Myocyte (in vitro differentiated cells): Measurements from ENCODE around the gene ZNF429. TPM values are rescaled to one million over a fixed set of nuclear protein-coding genes. Genes with fewer than 3 reads are reported as not detected.
"Not testable (repeated sequence)": the region's sequence is repeated elsewhere in the genome, so short reads cannot be mapped to it uniquely, and the experiment has no call there.

Experiments
- DNase-seq: peaks from one replicate; pipeline ENCODE4 v3.0.0-alpha.2; 2012; ENCODE audit warnings: low read depth
- total RNA-seq: library from RNA; depleted of rRNA; stranded (reverse); fragments of >200 nt; gene quantifications from 2 replicates; pipeline ENCODE4 v1.2.3, GENCODE V29; 2014

ZNF429 gene
- total RNA-seq, 1 donor from 2014 or later = 12.1 TPM

DNA sequence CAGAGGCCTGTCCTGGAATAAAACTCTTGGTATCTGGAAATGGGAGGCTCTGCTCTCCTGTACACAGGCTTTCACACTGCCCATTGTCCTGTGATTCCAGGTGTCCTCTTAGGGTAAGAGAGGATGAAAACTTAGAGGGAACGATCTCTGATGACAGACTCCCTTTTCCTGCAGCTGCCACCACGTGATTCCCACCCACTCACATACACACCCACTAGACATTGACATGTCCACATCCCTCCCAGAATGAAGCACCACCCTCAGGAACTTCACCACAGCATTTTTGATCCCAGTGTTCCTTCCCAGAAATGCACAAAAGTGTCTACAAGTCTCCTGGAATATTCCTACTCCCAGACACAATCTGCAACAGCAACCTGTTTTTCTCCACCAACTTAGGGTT lies 8.2 kb downstream of the ZNF429 start:
- DNase-seq = no peak

GRCh38 chr19:21519488-21519887 lies 14.1 kb downstream of the ZNF429 start:
- no peak for DNase-seq

- DNase-seq = no peak
These were observed 27.5 kb downstream of the ZNF429 start for GRCh38 chr19:21532904-21533303.

DNA sequence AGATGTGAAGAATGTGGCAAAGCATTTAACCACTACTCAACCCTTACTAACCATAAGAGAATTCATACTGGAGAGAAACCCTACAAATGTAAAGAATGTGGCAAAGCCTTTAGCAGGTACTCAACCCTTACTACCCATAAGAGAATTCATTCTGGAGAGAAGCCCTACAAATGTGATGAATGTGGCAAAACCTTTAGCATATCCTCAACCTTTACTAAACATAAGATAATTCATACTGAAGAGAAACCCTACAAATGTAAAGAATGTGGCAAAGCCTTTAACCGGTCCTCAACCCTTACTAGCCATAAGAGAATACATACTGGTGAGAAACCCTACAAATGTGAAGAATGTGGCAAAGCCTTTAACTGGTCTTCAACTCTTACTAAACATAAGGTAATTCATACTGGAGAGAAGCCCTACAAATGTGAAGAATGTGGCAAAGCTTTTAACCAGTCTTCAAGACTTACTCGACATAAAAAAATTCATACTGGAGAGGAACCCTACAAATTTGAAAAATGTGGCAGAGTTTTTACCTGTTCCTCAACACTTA lies 31.4 kb downstream of the ZNF429 start:
- DNase-seq = not testable (repeated sequence)

GRCh38 chr19:21559444-21559843 lies 54.0 kb downstream of the ZNF429 start:
- no peak for DNase-seq

- no peak for DNase-seq
These were observed 59.0 kb downstream of the ZNF429 start for GRCh38 chr19:21564406-21564805.

GRCh38 chr19:21566073-21566472 lies 60.7 kb downstream of the ZNF429 start:
- no peak for DNase-seq

DNA sequence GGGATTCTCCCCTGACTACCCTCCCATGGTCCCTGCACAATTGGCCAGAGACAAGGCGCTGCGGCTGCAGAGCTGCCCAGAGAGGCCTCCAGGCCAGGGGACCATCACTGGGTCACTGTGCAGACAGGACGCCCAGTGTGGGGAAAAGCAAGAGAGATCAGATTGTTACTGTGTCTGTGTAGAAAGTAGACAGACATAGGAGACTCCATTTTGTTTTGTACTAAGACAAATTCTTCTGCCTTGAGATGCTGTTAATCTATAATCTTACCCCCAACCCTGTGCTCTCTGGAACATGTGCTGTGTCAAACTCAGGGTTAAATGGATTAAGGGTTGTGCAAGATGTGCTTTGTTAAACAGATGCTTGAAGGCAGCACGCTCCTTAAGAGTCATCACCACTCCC lies 62.4 kb downstream of the ZNF429 start:
- not testable (repeated sequence) for DNase-seq

DNA sequence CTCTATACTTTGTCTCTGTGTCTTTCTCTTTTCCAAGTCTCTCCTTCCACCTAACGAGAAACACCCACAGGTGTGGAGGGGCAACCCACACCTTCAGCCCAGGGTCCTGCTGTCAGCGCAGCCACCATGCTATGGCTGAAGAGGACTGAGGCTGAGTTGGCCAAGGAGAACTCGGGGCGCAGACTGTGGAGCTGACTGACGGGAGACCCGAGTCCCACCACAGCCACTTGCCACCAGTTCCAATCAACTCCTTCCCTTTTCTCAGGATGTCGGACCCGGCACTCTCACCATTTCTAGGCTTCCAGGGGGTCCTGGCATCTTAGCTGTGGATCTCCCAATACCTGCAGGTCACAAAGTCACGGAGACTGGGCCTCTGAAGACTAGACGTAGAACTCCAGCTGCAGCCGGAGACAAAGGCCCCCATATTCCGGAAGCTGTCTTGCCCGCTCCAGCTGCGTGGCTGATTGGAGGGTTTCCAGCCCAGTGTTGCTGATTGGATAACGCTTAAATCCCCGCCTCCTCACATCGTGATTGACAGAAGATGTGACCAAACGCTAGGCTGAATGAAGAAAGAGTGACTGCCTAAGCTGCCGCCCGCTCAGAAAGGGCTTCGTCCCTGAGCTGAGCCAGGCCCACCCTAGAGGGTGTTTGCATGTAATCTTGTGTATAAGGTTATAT lies 63.6 kb downstream of the ZNF429 start:
- no peak for DNase-seq

DNA sequence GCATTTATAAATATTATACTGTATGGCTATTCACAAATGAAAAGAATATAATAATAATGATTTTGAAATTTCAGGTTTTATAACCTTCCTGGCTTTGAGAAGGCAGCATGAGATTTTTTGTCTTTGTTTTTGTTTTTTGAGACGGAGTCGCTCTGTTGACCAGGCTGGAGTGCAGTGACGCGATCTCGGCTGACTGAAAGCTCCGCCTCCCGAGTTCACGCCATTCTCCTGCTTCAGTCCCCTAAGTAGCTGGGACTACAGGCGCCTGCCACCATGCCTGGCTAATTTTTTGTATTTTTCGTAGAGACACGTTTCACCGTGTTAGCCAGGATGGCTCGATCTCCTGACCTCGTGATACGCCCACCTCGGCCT lies 64.1 kb downstream of the ZNF429 start:
- no peak for DNase-seq

GRCh38 chr19:21571316-21571715 lies 65.9 kb downstream of the ZNF429 start:
- no peak for DNase-seq

DNA sequence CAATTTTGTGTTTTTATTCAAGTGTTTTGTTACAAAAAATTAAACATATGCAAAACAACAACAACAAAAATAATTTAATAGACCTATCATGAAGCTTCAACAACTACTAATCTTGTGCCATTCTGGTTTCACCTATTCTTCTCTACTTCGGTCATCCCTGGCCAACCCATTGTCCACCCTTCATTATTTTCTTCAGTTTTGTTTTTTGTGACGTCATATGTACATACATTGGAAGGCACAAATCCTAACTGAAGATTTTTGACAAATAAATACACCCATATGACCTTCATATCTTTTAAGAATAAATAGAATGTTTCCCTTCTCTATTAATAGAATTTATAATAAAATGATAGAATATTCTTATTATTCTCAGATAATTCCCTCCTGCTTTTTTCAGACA lies 69.2 kb downstream of the ZNF429 start:
- no peak for DNase-seq

GRCh38 chr19:21576481-21576880 lies 71.1 kb downstream of the ZNF429 start:
- no peak for DNase-seq

DNA sequence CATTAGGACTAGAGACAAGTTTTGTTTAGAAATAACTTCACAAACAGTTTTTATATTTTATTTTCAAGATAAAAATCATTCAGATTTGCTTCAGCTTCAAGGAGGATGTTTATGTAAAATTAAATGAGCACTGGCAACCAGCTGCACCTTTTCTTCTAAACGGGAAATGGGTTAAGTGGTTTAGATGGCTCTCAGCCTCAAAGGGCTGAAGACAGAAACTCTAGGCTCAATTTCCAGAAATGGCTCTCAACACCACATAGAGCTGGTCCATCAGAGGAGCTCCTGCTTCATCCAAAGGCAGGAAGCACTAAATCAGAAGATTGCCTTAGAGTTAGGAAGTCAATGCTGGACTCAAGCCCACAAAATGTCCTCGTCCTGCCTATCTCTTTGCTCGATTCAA lies 74.7 kb downstream of the ZNF429 start:
- DNase-seq = no peak

GRCh38 chr19:21580818-21581217 lies 75.4 kb downstream of the ZNF429 start:
- DNase-seq = no peak

DNA sequence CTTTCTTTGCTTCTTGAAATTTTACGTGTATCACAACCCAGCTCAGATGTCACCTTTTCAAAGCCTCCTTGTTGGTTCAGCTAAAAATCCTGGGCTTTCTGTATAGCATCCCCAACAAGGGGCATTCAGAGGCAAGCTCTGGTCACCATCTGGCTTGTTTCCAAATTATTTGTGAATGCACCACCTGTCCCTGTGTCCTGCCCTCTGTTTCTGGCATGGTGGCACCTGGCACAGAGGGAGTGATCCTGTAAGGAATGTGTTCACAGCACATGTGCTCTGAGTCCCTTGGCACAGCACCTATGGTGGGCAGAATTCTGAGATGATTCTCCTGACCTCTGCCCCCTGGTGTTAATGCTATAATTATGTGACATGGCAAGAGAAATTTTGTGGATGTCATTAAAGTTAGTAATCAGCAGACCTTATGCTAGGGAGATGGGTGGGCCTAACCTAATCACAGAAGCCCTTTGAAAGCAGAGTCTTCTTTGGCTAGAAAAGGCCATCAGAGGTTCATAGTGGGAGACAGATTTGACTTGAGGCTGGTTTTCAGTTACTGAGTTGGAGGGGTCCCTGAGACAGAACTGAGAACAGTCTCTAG lies 76.3 kb downstream of the ZNF429 start:
- no peak for DNase-seq

DNA sequence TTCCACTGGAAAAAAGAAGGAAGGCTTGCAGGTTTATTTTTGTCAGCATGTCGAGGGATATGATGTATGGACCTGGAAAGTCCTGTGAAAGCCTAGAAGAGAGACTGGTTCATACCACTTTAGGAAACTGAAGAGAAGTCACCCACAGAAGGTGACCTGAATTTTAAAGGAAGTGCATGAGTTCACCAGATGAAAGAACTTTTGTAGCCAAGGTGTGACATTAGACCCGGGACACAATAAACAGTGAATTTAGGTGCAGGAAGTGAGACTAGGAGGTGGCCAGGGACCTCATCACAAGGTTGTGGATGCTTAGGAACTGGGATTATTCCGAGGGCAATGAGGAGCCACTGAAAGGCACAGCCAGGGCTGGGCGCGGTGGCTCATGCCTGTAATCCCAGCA lies 79.1 kb downstream of the ZNF429 start:
- no peak for DNase-seq

GRCh38 chr19:21585281-21585890 lies 80.0 kb downstream of the ZNF429 start:
- no peak for DNase-seq

DNA sequence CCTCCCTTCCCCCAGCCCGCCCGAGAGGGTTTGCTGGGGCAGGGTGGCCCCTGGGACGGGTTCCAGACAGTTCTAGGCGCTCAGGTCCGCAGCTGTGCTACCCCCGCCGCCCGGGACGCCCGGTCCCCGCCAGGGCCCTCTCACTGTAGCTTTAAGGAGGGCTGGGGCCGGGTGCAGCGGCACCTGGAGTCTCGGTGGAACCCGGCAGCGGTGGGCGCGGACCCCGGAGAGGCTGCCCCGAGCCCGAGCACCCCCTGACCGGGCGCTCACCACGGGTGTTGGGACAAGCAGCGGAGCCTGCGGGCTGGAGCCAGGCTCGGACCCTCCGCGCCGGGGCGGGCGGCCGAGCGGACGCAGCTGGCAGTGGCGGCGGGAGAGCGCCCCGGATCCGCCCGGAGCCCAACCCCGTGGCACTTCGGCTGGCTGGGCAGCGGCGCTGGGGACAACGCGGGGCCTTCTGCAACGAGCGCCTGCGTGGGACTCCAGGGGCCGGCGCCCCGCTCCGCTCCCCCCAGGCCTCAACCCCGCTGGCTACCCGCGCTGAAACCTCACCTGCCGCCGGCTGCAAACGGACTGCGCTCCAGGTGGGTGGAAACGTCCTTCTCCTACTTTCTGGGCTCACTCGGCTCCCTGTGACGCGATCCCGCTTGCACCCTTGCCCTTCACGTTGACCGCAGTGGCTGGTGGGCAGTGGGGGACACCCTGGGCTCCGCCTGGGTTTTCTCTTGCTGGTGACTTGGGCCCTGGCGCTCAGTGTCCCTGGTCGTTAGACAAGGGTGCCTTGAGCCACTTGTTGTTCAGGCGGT lies 81.1 kb downstream of the ZNF429 start:
- DNase-seq = no peak

GRCh38 chr19:21587117-21587461 lies 81.7 kb downstream of the ZNF429 start:
- DNase-seq = no peak

GRCh38 chr19:21587549-21587948 lies 82.1 kb downstream of the ZNF429 start:
- DNase-seq = no peak

GRCh38 chr19:21588065-21588601 lies 82.7 kb downstream of the ZNF429 start:
- no peak for DNase-seq
